ENCODE measurements around the gene YIPF1.

- TF ChIP-seq SUZ12 (IDR thresholded peaks at IDR 0.05) = no peak
- no peak for TF ChIP-seq SP1 (IDR thresholded peaks at IDR 0.05)
- TF ChIP-seq HDGF (IDR thresholded peaks at IDR 0.05; ENCODE audit: borderline replicate concordance) = no peak
- no peak for TF ChIP-seq FOXA1 (IDR thresholded peaks at IDR 0.05)
- no peak for TF ChIP-seq FOXK2 (IDR thresholded peaks at IDR 0.05)
- no peak for TF ChIP-seq PKNOX1 (IDR thresholded peaks at IDR 0.05)
Measured at GRCh38 chr1:53895421-53895820, 5.8 kb upstream of the YIPF1 start.

Data from HEK293T (cell line).